SK-N-MC (cell line): Measurements from ENCODE around the gene SLC35F3.

Experiments
- EZH2 ChIP-seq: fragments of 200-600 bp; sonication (generic); IDR thresholded peaks from one replicate; pipeline ENCODE4 v1.6.1; 2017; ENCODE audit warnings: antibody characterized with exemption
- FOXP2 ChIP-seq: optimal IDR thresholded peaks from 2 replicates; pipeline ENCODE3; 2011; ENCODE audit warnings: mild to moderate bottlenecking, moderate library complexity; ENCODE audit not compliant: insufficient read depth; ENCODE audit errors: extremely low read length, control extremely low read depth
- POLR2AphosphoS5 ChIP-seq: IDR thresholded peaks from 2 replicates; pipeline ENCODE4 v1.6.1; 2012; ENCODE audit warnings: mild to moderate bottlenecking, low read depth, low read length, borderline replicate concordance

- TF ChIP-seq POLR2AphosphoS5 (no peak), EZH2 (no peak), FOXP2 (no peak)
These were observed 258.9 kb downstream of the SLC35F3 start for GRCh38 chr1:234163267-234163919.
